Naive thymus-derived CD4-positive, alpha-beta T cell (primary cell): ENCODE data around the gene SLC37A1. TPM values are rescaled to one million over a fixed set of nuclear protein-coding genes. Genes with fewer than 3 reads are reported as not detected.

Experiments
- ATAC-seq: fragments of 150-1000 bp; cut with Tn5 transposase; 2 replicates; pipeline ENCODE4 v1.10.0; 2021; ENCODE audit warnings: mild to moderate bottlenecking, moderate library complexity
- CTCF ChIA-PET: fragments of 350-600 bp; sonication (Branson Sonifier 250); formaldehyde crosslinking; loops from one replicate; lab custom pipeline; 2021; ENCODE audit warnings: antibody characterized with exemption; lab: Charles Lee
- POLR2A ChIA-PET: fragments of 350-600 bp; sonication (Branson Sonifier 250); formaldehyde crosslinking; loops from one replicate; lab custom pipeline; 2021; ENCODE audit warnings: antibody characterized with exemption, inconsistent platforms; lab: Charles Lee
- DNase-seq, 9 donors: peaks; one replicate each; pipeline versions ENCODE4 v3.0.0 to v3.0.0-alpha.2; 2020 to 2022; ENCODE audit warnings: mixed read lengths in 1 of 9
- H3K27ac ChIP-seq: one replicate; pipeline ENCODE4 v1.7.0; 2013; ENCODE audit warnings: mild to moderate bottlenecking, low read depth, low read length, moderate library complexity
- H3K27me3 ChIP-seq, 2 donors: one replicate each; pipeline ENCODE4 v1.7.0; 2013; ENCODE audit warnings: low read length in 2 of 2, mild to moderate bottlenecking in 2 of 2, moderate library complexity in 2 of 2; ENCODE audit not compliant: control insufficient read depth in 2 of 2, insufficient read depth in 2 of 2
- H3K36me3 ChIP-seq, 3 experiments: 1 replicate in 2 of 3; 2 replicates in 1 of 3; pipeline ENCODE4 v1.7.0; 2013; ENCODE audit warnings: low read length in 3 of 3, mild to moderate bottlenecking in 3 of 3, moderate library complexity in 1 of 3; ENCODE audit not compliant: insufficient read depth in 3 of 3, control insufficient read depth in 2 of 3
- H3K4me1 ChIP-seq, 2 donors: one replicate each; pipeline ENCODE4 v1.7.0; 2013; ENCODE audit warnings: low read length in 2 of 2, mild to moderate bottlenecking in 2 of 2, moderate library complexity in 1 of 2; ENCODE audit not compliant: control insufficient read depth in 2 of 2, insufficient read depth in 2 of 2
- H3K4me3 ChIP-seq: 2 replicates; pipeline ENCODE4 v1.7.0; 2013; ENCODE audit warnings: mild to moderate bottlenecking, low read length
- H3K9me3 ChIP-seq, 3 experiments: 1 replicate in 2 of 3; 2 replicates in 1 of 3; pipeline ENCODE4 v1.7.0; 2013; ENCODE audit warnings: low read length in 3 of 3; ENCODE audit not compliant: control insufficient read depth in 2 of 3
- H3K27ac Mint-ChIP-seq, 9 donors: one replicate each; pipeline ENCODE4 v1.8.0; 2020 to 2022; ENCODE audit warnings: mixed read lengths in 9 of 9, mild to moderate bottlenecking in 8 of 9, moderate library complexity in 5 of 9, inconsistent platforms in 2 of 9
- H3K27me3 Mint-ChIP-seq, 5 donors: one replicate each; pipeline ENCODE4 v1.8.0; 2021 to 2022; ENCODE audit warnings: mixed read lengths in 5 of 5, mild to moderate bottlenecking in 1 of 5
- H3K36me3 Mint-ChIP-seq, 5 donors: one replicate each; pipeline ENCODE4 v1.8.0; 2020 to 2022; ENCODE audit warnings: mixed read lengths in 5 of 5, mild to moderate bottlenecking in 3 of 5, inconsistent platforms in 1 of 5
- H3K4me1 Mint-ChIP-seq, 7 donors: one replicate each; pipeline ENCODE4 v1.8.0; 2020 to 2022; ENCODE audit warnings: mixed read lengths in 7 of 7, mild to moderate bottlenecking in 3 of 7, inconsistent platforms in 1 of 7
- H3K4me3 Mint-ChIP-seq, 10 donors: one replicate each; pipeline ENCODE4 v1.8.0; 2020 to 2022; ENCODE audit warnings: mild to moderate bottlenecking in 10 of 10, mixed read lengths in 10 of 10, moderate library complexity in 6 of 10, inconsistent platforms in 2 of 10
- H3K9me3 Mint-ChIP-seq, 11 donors: one replicate each; pipeline ENCODE4 v1.8.0; 2020 to 2022; ENCODE audit warnings: mixed read lengths in 11 of 11, mild to moderate bottlenecking in 4 of 11, inconsistent platforms in 1 of 11, moderate library complexity in 1 of 11
- intact Hi-C, 2 donors: fragments of 100-400 bp; cut with micrococcal nuclease; formaldehyde crosslinking; loops; one replicate each; pipeline ENCODE4 v1.15.1; 2023
- polyA plus RNA-seq, 2 donors: library from polyadenylated mRNA; unstranded; fragments of 300-500 nt; fragmentation: Illumina TruSeq; gene quantifications; one replicate each; pipeline ENCODE4 v1.2.3, GENCODE V29; 2021
- total RNA-seq, 6 experiments: library from RNA in 5 of 6; stranded (reverse) in 5 of 6; gene quantifications; 1 replicate in 5 of 6; 2 replicates in 1 of 6; pipeline ENCODE4 v1.2.3 and lab custom pipeline; 2021 to 2026

The SLC37A1 gene
- 10 to 100 TPM; 15.1 to 23.2 (median 18.1) TPM for total RNA-seq
- polyA plus RNA-seq, result 1 to 10 TPM; 4.4 to 7.8 TPM
- total RNA-seq (lab: John Stamatoyannopoulos, UW), result 31.6 reads per million, percentile 61 among the genes with 10 or more reads in this experiment

DNA sequence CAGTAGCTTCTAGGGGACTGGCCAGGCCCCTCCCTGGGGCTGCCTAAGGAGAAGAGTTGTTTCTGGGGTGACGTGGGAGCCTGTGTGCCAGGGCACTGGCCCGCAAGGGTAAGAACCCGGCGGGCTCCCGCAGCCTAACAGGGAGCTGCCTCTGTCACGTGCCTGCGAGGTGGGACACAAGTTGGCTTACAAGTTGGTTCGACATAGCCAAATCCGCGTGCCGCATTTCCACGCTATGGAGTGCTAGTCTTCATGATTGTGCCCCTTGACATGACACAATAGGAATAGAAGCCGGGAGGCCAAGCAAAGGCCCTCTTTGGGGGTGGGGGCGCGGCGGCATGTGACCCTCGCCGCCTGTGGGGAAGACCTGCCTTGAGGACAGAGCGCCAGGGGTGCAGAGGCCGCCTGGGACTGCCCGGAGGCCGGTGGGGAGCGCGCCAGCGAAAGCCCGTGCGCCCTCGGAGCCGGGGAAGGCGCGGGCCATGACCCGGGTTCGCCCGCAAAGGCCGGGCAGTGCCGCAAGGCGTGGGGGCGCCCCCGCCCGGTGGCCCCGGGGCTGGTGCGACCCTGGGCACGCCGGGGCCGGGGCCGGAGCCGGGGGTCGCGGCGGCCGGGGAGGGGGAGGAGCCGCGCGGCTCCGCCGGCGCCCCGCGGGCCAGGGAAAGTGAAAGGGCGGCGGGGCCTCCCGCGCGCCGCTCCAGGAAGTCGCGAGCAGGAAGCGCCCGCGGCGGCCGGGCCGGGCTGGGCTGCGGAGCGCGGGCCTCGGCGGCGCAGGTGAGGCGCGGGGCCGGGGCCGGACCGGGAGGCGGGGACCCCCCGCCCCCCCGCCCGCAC lies at the start of gene SLC37A1:
Gene SLC37A1 (plus strand): TSS at position 702 of the 834 bp plus-strand sequence. CDS start 4,603 bp downstream, outside the sequence.
- intact Hi-C loops, result loop anchor here (1.0 to 5.0 kb wide), 4 partner anchors 14 to 464 kb away; partner anchors contain the start of gene UBASH3A (in 1 of the 2)
- DNase-seq, result peak in 7 of 9 donors; percentile 36 to 62 (median 50)
- peak; percentile 78 for ATAC-seq
- H3K9me3 Mint-ChIP-seq, result no peaks in the 10 kb centered on the region
- H3K9me3 ChIP-seq, result no peaks in the 10 kb centered on the region
- H3K4me1 Mint-ChIP-seq, result peaks cover 22 to 45% (median 38%) of the 10 kb centered on the region in 7 donors
- peaks cover 18 to 20% of the 10 kb centered on the region in 2 donors for H3K4me1 ChIP-seq
- H3K27ac Mint-ChIP-seq, result peak within 1 kb of the TSS; percentile 84 to 94 (median 88)
- peak within 1 kb of the TSS; percentile 87 for H3K27ac ChIP-seq
- peaks cover 0 to 10% (median 3%) of the 10 kb centered on the region in 5 donors for H3K36me3 Mint-ChIP-seq
- peaks cover 0 to 19% (median 0%) of the 10 kb centered on the region in 5 donors for H3K27me3 Mint-ChIP-seq
- no peaks in the 10 kb centered on the region for H3K27me3 ChIP-seq
- peaks cover 0 to 21% (median 0%) of the 10 kb centered on the region in 3 experiments for H3K36me3 ChIP-seq
- H3K4me3 Mint-ChIP-seq, result peak within 1 kb of the TSS; percentile 76 to 97 (median 90)
- CTCF ChIA-PET, result interaction anchor here (0.6 to 0.7 kb wide), 2 partner anchors 17 to 63 kb away, joined by 3 to 4 read pairs; partner anchors contain the start of gene RSPH1
- peak within 1 kb of the TSS; percentile 82 for H3K4me3 ChIP-seq
- POLR2A ChIA-PET, result interaction anchor here (0.6 to 2.0 kb wide), 6 partner anchors 14 to 110 kb away, joined by 3 to 13 read pairs (median 4); partner anchors contain the start of gene UBASH3A

DNA sequence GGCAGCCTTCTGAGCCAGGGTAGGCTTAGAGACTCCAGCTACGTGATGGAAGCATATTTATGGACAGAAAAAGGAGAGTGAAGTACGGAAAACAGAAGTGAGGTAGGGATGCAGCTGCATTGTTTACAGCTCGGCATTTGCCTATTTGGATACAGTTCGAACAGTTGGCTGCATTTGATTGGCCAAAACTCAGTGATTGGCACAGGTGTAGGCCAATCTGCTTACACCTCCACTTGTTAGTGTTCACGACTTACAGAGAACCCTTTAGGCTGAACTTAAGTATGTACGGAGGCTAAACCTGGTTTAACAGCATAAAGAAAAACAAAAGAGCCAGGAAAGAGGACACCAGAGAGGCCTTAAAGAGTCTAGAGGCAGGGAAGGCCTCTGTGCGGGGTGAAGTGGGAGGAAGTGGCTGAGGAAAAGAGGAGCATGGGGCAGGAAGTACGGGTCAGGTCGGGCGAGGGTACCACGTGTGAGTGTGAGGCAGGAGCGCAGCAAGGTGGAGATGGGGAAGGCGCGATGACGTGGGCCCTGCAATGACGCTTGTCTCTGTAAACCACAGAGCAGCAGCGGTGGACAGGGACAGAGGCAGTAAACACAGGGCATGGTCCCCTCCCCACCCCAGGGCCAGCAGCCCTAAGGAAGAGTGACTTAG lies 49.7 kb upstream of the SLC37A1 start:
- CTCF ChIA-PET, result no interaction called here
- peaks cover 0 to 3% (median 0%) of the 10 kb centered on the region in 5 donors for H3K27me3 Mint-ChIP-seq
- peak; percentile 74 for ATAC-seq

DNA sequence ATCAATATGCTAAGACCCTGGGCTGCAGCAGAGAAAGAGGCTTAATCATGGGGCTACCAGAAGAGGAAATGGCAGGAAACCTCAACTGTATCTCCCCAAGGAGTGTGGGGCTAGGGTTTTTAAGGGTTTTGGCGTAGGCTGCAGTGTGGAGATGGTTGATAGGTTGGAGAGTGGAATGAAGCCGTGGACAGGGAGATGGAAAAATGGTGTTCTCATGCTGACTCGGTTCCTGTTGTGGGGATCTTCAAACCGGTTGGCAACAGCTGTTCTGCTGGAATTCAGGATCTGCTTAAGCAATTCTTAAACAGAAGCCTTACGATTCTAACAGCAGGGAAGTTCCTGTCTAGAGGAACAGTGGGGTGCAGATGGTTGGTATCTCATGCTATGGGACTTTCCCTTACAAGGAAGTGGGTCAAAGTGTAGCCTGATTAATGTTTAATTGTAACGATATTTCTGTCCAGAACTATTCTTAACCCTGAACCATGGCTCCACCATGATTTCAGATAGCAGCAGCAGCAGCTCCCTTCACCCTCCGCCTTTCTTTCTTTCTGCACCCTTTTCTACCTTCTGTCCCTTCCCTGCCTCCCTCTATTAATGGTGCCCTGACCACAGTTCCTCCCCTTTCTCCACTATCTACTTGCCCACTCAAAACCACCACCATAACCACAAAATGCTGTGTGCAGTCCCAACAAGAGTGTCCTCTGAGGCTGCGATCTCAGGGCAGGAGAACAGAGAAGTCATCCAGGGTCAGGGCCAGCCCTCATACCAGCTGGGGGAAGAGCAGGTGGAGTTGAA lies 48.4 kb upstream of the SLC37A1 start:
- H3K27ac ChIP-seq, result no peak overlapping the region
- no peak overlapping the region for H3K4me3 ChIP-seq
- H3K27me3 ChIP-seq, result no peaks in the 10 kb centered on the region
- Mint-ChIP-seq H3K27ac (peak overlapping the region; percentile 57 to 95 (median 88)), H3K4me3 (peak overlapping the region in 7 of 10 donors; percentile 0 to 78 (median 30)), H3K27me3 (peaks cover 0 to 6% (median 0%) of the 10 kb centered on the region in 5 donors), H3K36me3 (peaks cover 0 to 7% (median 0%) of the 10 kb centered on the region in 5 donors), H3K9me3 (peaks cover 0 to 4% (median 0%) of the 10 kb centered on the region in 11 donors), H3K4me1 (peaks cover 50 to 67% (median 62%) of the 10 kb centered on the region in 7 donors)
- intact Hi-C loops, result loop anchor here in 1 of 2 donors (5.0 kb wide), 1 partner anchor 72 kb away; no protein-coding TSS in a partner anchor
- ChIA-PET CTCF (no interaction called here), POLR2A (interaction anchor here (0.6 to 1.4 kb wide), 2 partner anchors 9 to 64 kb away, joined by 3 read pairs; no protein-coding TSS in a partner anchor)
- H3K4me1 ChIP-seq, result peaks cover 18 to 52% of the 10 kb centered on the region in 2 donors
- ATAC-seq (no peak), DNase-seq (no peak)
- no peaks in the 10 kb centered on the region for H3K9me3 ChIP-seq
- no peaks in the 10 kb centered on the region for H3K36me3 ChIP-seq

More for the DNA sequence above, 49.7 kb upstream of the SLC37A1 start:
- Mint-ChIP-seq H3K4me3 (peak overlapping the region; percentile 39 to 81 (median 69)), H3K36me3 (peaks cover 0 to 7% (median 0%) of the 10 kb centered on the region in 5 donors), H3K4me1 (peaks cover 52 to 75% (median 68%) of the 10 kb centered on the region in 7 donors), H3K27ac (peak overlapping the region; percentile 80 to 95 (median 92)), H3K9me3 (peaks cover 0 to 4% (median 0%) of the 10 kb centered on the region in 11 donors)
- peak overlapping the region; percentile 55 for H3K27ac ChIP-seq
- H3K4me1 ChIP-seq, result peaks cover 18 to 56% of the 10 kb centered on the region in 2 donors
- H3K36me3 ChIP-seq, result no peaks in the 10 kb centered on the region
- no peaks in the 10 kb centered on the region for H3K9me3 ChIP-seq
- no peaks in the 10 kb centered on the region for H3K27me3 ChIP-seq
- peak; percentile 37 to 82 (median 73) for DNase-seq
- intact Hi-C loops, result loop anchor here (1.0 to 5.0 kb wide), 4 partner anchors 32 to 232 kb away; partner anchors contain the start of genes RSPH1 (in 2 of the 2) and TMPRSS3 (in 1 of the 2)
- POLR2A ChIA-PET, result interaction anchor here (0.6 to 0.8 kb wide), 4 partner anchors 63 to 1209 kb away, joined by 3 to 4 read pairs (median 3); no protein-coding TSS in a partner anchor
- peak overlapping the region; percentile 12 for H3K4me3 ChIP-seq

DNA sequence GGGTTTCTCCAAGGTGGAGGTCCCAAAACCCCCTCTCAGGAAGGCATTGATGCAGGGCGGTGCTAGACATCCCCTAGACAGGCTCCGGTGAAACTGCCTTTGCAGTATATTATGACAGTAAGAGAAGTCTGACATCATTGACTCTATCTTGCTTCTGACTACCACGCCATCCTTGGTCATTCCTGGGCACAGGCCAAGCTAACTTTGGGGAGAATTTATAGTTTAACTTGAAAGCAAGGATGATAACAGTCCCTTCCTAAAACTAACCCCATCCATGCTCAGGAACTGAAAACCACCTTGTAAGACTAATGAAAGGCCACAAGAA lies 47.9 kb upstream of the SLC37A1 start:
- DNase-seq, result no peak
- Mint-ChIP-seq H3K36me3 (peaks cover 0 to 7% (median 0%) of the 10 kb centered on the region in 5 donors), H3K27me3 (peaks cover 0 to 8% (median 0%) of the 10 kb centered on the region in 5 donors), H3K4me1 (peaks cover 44 to 61% (median 56%) of the 10 kb centered on the region in 7 donors), H3K27ac (peak overlapping the region in 6 of 9 donors; percentile 36 to 95 (median 82)), H3K9me3 (peaks cover 0 to 4% (median 0%) of the 10 kb centered on the region in 11 donors), H3K4me3 (peak overlapping the region in 2 of 10 donors; percentile 21 to 78)
- no peak overlapping the region for H3K4me3 ChIP-seq
- ATAC-seq, result no peak
- H3K27ac ChIP-seq, result no peak overlapping the region
- H3K4me1 ChIP-seq, result peaks cover 18 to 46% of the 10 kb centered on the region in 2 donors
- ChIA-PET POLR2A (interaction anchor here (1.4 kb wide), 1 partner anchor 9 kb away, joined by 3 read pairs; no protein-coding TSS in a partner anchor), CTCF (no interaction called here)
- H3K27me3 ChIP-seq, result no peaks in the 10 kb centered on the region
- no peaks in the 10 kb centered on the region for H3K36me3 ChIP-seq
- H3K9me3 ChIP-seq, result no peaks in the 10 kb centered on the region
- intact Hi-C loops, result loop anchor here (2.0 to 5.0 kb wide), 2 partner anchors 49 to 72 kb away; no protein-coding TSS in a partner anchor

DNA sequence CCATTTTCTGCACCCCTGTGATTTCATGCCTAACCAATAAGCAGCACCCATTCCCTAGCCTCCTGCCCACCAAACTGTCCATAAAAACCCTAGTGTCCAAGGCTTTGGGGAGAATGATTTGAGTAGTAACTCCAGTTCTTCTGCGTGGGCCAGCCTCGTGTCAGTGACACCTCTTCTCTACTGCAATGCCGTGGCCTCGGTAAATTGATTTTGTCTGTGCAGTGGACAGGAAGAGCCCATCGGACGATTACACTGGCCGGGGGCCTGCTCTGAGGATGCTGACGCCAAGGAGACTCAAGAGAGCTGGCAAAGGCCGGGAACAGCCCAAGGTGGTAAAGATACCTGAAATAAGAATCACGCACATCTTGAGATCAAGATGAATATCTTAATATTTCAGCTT lies 47.0 kb upstream of the SLC37A1 start:
- Mint-ChIP-seq H3K27me3 (peaks cover 0 to 13% (median 0%) of the 10 kb centered on the region in 5 donors), H3K4me3 (no peak overlapping the region), H3K27ac (peak overlapping the region in 4 of 9 donors; percentile 22 to 48 (median 44)), H3K4me1 (peaks cover 37 to 52% (median 47%) of the 10 kb centered on the region in 7 donors), H3K36me3 (peaks cover 0 to 7% (median 0%) of the 10 kb centered on the region in 5 donors), H3K9me3 (peaks cover 0 to 4% (median 0%) of the 10 kb centered on the region in 11 donors)
- intact Hi-C loops, result loop anchor here (1.0 to 5.0 kb wide), 3 partner anchors 48 to 71 kb away; no protein-coding TSS in a partner anchor
- ChIA-PET POLR2A (interaction anchor here (1.2 kb wide), 1 partner anchor 33 kb away, joined by 3 read pairs; no protein-coding TSS in a partner anchor), CTCF (no interaction called here)
- Histone ChIP-seq H3K4me3 (no peak overlapping the region), H3K36me3 (no peaks in the 10 kb centered on the region), H3K27ac (no peak overlapping the region), H3K9me3 (no peaks in the 10 kb centered on the region), H3K27me3 (no peaks in the 10 kb centered on the region), H3K4me1 (peaks cover 18 to 37% of the 10 kb centered on the region in 2 donors)
- DNase-seq (no peak), ATAC-seq (no peak)
